Femur (tissue), 1 donor: Measurements from ENCODE around the gene CACNG4.
"Not testable (repeated sequence)": the region's sequence is repeated elsewhere in the genome, so short reads cannot be mapped to it uniquely, and the experiment has no call there.

Experiments used
- DNase-seq: peaks from one replicate; pipeline ENCODE4 v3.0.0-alpha.2; 2017

The CACNG4 gene

DNA sequence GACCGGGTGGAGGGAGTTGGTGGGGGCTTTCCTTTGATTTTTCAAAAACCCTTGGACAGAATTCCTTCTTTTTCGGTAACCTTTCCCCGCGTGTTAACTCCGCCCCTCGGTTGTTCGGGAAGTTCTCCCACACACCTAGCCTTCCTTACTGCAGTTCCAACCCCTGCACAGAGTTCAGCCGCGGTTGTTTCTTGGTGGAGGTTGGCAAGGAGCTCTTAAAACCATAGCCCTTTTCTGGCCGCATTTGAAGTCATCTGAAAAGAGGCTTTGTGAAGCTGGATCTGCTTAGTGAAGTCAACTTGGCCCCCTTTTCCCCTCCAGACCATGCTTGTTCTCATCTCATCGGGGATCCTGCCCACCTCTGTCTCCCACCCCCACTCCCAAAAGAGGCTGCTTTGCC, 1.8 kb downstream of the CACNG4 start:
- no peak for DNase-seq

DNA sequence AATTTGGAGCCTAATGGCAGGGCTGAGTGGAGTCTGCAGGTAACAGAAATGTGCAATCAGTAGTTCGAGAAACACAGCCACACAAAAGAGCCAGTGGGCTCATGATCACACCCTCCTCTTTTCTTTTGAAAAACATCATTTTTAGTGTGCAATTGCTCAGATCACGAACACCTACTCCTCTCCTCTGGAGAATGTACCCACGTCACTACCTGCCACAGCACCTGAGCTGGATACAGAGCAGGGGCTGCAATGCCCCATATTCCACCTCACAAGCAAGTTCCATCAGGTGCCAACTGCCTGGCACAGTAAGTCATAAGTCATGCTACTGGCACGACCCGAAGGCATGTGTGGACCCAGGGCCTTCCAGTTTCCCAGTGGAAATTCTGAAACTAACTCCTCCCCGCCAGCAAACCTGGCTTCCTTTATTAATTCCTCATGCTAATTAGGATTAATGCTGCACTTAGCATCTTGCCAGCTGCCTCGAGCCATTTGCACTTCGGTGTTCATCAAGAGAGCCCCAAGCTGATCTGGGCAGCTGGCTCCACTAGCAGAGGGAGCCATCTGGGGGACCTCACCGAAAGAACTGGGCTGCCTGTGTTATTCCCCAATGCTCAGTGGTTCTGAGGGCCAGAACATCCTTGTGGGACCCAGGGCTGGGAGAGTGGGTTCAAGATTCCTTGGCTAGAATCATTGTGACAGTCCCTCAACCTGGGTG, 2.4 kb downstream of the CACNG4 start:
- DNase-seq = no peak

DNA sequence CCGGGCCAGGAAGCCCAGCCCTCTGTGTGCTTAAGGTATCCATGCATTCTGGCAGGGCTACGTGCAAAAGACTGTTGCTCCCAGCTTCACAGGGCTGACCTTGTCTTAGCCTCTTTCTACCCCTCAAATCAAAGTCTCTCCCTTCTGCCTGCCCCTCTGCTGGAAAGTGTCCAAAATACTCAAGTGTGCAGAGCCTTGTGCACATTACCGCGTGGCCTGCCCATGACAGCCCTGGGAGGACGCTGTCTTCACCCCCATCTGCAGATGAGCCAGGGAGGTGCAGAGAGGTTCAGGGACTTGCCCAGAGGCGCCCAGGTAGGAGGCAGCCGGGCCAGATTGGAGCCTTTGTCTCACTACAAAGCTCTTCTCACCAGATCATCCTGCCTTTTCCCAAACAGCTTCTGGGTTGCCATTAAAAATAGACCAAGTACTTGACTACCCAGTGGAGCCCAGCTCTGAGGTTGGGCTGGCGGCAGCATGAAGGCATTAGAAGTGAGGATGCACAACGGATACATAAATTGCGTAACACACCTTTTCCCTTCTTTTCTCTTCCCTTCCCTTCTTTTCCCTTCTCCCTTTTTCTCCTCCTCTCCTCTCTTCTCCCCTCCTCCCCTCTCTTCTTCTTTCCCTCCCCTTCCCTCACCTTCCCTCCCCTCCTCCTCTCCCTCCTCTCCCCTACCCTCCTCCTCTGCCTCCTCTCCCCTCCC, 3.5 kb downstream of the CACNG4 start:
- no peak for DNase-seq

GRCh38 chr17:66968916-66969315, 4.4 kb downstream of the CACNG4 start:
- no peak for DNase-seq

DNA sequence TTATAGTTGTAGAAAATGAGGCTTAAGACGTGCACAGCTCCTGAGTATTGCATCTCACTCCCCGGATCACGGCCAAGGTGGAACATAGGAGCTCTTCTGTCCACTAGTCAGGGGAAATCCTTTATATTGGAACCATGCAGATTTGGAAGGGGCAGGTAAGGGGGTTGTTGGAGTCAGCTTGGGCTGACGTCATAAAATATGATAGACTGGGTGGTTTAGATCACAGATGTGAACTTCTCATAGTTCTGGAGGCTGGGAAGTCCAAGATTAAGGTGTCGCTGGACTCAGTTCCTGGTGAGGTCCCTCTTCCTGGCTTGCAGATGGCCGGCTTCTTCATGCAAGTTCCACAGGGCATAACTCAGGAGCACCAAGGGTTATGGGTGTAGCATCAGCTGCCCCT, 5.6 kb downstream of the CACNG4 start:
- DNase-seq = no peak

DNA sequence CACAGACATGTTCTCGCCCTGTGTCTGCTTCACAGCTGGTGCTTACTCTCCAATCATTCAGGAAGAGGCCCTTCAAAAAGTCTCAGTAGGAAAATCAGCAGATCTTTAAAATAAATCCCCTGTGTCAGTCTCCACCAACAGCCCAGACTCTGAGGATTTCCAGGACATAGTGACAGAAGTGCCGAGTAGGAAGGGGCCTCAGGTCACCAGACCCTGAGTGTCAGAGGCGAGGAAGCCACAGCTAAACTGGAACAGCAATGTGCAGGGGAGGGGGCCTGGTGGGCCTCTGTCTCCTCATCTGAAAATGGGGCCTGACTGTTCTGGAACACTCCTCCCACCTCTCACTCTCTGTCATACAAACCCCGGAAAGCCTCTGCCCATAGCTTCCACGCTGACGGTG, 6.3 kb downstream of the CACNG4 start:
- no peak for DNase-seq

DNA sequence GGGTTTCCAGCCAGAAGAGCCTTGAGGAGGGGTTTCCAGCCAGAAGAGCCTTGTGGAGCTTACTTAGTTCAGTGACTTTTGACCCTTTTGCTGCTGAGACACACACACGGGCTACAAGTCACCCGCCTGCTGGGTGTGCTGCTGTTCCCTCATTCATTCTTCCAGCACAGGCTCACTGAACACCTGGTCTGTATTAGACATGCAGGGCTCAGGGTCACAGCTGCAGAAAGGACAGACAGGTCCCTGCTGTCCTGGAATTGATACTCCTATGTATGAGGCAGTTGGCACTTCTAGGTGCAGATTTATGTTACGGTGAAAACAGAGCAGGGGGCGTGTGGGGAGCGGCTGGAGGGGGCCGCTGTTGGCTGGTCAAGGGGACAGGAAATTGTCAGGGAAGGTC, 6.8 kb downstream of the CACNG4 start:
- DNase-seq = no peak

GRCh38 chr17:66971730-66972441, 7.4 kb downstream of the CACNG4 start:
- DNase-seq = no peak

GRCh38 chr17:66972442-66972830, 7.9 kb downstream of the CACNG4 start:
- not testable (repeated sequence) for DNase-seq

DNA sequence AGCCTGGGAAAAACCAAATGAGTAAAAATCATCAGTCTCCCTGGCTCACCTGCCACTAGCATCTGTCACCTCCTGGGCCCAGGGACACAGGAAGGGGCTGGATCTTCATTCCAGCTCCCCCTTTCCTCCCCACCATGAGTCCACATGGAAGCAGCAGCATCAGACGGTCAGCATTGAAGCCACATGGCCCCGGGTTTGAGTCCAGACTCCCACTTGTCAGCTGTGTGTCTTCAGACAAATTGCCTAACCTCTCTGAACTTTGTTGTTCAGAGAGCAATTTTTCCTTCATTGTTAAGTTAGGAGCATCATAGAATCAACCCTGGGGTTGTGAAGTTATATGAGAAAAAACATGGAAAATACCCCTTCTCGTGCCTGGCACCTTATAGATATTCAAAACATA, 10.7 kb downstream of the CACNG4 start:
- DNase-seq = no peak

DNA sequence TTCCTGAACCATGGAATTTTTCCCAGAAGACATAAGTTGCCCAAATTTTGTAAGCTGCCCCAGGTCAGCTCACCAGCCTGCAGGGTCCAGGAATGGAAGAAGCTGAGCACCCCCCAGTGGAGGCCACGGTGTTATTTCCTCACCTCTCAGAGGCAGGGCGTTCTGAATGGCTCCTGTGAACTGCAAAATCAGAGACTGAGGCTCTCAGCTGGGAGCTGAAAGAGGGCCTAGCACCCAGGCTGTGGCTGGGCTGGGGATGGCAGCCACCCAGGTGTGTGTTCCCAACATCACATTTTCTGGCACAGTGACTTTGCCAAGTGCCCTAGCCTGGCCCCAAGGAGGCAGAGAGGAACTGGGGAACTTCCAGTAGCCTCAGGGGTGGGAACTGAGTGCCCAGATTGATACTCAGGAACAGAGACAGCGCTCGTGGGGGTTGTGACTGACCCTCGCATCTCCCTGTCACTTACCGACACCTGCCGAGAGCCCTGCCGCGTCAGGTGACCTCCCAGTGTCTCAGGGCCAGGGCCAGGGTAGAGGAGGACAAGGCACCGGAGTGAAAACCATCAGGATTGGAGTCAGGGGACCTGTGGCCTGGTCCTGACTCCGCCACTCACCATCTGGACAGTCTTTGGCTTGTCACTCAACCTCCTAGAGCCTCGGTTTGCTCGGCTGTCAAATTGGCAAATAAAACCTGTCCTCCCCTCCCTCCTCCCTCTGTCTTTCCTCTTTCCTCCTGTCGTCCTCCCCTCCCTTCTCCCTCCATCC, 11.3 kb downstream of the CACNG4 start:
- DNase-seq = no peak

GRCh38 chr17:66976379-66976663, 11.8 kb downstream of the CACNG4 start:
- no peak for DNase-seq

DNA sequence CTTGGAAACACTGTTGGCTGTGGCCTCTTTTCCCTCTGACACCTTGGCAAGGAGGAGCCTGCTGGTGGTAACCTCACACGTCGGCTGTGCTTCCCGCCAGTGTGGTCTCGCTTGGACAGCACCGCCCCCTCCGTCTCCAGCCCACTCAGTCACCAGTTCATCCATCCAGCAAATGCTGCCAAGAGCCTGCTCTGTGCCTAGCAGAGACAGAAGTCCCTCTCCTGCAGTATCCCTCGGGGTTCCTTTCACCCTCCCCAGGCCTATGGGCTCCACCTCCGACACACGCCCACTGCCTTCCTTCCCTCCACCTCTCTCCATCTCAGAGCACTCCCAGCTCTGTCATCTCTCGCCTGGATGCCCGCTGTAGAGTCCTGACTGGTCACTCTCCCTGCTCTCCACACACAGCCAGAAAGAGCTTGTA, 12.3 kb downstream of the CACNG4 start:
- DNase-seq = no peak

DNA sequence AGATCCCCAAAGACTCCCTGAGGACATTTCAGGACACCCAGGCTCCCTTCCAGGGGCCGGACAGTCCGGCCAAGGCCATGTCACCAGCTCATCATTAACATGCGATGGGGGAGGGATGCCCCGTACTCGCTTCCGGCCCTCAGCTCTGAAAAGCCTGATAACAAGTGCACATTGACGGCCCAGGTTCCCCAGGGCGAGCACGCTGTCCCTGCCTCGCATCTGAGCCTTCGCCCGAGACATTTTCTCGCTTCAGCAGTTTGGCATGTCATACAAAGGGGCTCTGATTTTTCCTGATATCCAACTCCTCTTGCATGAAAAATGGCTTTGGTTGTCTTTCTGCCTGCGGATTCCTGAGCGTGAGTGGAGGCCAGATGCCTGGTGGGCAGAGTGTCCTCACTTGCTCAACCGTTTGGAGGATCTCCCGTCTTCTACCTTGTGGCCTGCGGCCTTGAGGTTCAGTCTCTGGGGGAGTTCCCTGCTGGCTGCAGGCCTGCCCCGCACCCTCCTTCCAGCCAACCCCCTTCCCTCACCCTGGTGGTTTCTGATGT, 14.1 kb downstream of the CACNG4 start:
- DNase-seq = no peak

DNA sequence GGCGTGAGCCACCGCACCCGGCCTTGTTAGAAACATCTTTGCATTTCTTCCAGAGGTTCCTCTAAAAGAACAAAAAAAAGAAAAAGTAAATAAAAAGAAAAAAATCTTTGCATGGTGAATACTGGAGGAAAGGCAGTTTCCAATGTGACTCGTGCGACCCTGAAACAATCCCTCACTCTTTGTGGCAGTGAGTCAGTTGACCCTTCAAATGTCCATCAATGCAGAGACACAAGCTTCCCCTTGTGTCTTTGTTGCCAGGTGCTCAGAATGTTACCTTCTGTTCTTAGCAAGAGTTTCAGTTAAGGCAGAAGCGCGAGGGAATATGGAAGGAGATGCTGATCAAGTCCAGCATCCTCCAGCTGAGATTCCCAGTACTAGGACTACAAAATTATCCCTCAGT, 16.4 kb downstream of the CACNG4 start:
- DNase-seq = no peak

- no peak for DNase-seq
Measured at GRCh38 chr17:66981983-66982508, 17.5 kb downstream of the CACNG4 start.

- no peak for DNase-seq
Measured at GRCh38 chr17:66983414-66984021, 19.0 kb downstream of the CACNG4 start.

DNA sequence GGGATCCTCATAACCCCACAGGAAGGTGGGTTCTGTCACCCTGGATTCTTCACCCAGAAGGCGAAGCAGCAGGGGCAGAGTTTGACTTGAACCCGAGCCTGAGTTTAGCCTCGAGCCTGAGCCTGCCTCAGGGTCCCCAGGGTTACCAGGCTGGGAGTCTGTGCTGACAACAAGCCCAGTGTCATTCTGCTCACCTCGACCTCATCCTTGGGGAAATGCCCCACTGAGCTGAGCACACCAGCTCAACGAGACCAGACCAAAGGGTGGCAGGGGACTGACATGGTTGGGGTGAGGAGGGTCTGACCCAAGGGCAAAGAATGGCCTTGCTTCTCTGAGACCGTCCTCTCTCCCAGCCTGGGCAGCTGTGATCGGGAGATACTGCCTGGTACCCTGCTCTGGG, 20.2 kb downstream of the CACNG4 start:
- DNase-seq = no peak

DNA sequence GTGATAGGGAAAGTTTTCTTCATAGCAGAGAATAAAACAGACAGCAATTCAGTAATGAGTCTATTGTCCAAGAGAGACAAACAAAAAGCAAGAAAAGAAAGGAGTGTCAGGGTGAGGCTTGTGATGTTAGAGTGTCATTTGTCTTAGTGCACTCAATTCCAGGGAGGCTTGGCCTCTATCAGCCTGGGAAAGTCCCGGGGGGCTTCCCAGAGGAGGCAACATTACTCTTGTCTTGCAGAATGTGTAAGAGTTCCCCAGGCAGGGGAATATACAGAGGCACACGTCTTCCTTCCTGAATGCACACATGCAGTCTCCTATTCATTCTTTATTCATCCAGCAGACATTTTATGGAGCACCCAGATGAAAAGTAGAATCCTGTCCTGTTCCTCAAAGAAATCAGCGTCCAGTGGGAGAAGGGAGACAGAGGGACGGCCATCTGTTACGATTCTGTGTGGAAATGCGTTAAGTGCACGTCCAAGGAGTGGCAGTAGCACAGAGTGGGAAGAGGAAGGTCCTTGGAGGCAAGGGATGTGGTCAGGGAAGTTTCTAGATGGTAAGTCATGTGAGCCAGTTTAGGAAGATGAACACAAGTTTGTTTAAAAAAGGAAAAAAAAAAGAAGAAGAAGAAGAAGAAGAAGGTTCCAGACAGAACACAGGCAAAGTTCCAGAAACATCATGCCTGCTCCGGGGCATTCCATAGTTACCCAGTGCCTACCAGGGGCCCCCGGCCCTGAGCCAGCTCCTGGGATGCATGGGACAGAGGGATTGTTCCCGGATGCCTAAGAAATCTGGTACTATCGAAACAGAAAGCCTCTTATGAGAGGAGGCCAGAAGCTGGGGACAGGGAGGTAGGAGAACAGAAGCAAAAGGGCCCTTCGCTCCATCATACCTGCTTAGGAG, 21.1 kb downstream of the CACNG4 start:
- no peak for DNase-seq

- DNase-seq = no peak
Measured at GRCh38 chr17:66986659-66987058, 22.2 kb downstream of the CACNG4 start.

DNA sequence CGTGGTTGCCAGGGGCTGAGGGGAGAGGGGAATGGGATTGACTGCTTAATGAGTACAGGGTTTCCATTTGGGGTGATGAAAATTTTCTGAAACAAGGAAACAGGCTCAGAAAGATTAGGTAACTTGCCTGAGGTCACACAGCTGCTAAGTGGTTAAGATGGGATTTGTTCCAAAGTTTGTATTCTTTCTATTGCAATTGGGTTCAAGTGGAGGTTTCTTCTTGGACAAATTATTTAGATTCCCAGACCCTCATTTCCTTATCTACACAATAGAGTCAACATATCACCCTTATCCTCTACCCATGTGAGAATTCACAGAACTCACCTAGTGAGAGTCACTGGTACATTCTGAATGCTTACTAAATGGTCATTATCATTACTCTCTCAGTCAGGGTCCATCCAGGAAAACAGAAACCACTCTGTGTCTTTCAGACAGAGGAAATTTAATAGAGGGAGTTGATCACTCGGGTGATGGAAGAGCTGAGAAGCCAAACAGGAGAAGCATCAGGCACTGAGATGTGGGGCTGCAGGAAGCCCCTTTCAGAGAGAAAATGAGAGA, 22.6 kb downstream of the CACNG4 start:
- DNase-seq = no peak
